ENCODE measurements around the gene IFRD2.
A peak's percentile ranks its signal among the peaks of the same experiment; 100 is the strongest.

GRCh38 chr3:50238549-50239026, 53.6 kb downstream of the IFRD2 start:
- no peak for TF ChIP-seq CTCF (IDR thresholded peaks at IDR 0.05)
- TF ChIP-seq POLR2A (IDR thresholded peaks at IDR 0.05) = no peak
- no peak for TF ChIP-seq EP300 (IDR thresholded peaks at IDR 0.05)
- TF ChIP-seq POLR2AphosphoS5 (IDR thresholded peaks at IDR 0.05) = peak; percentile 65

Measured in gastroesophageal sphincter (tissue), 3 donors.